Peyer's patch (tissue), 4 donors: ENCODE data around the gene DPF3.

ENCODE experiments used
- CTCF ChIP-seq, 6 experiments: fragments of 450-650 bp in 4 of 6; fragments of 200-600 bp in 2 of 6; sonication (generic) in 1 of 6; IDR thresholded peaks; one replicate each; pipeline ENCODE4 v1.5.1; 2017 to 2019; ENCODE audit warnings: antibody characterized with exemption in 6 of 6, mild to moderate bottlenecking in 3 of 6, moderate library complexity in 1 of 6
- POLR2A ChIP-seq, 2 donors: fragments of 450-650 bp; IDR thresholded peaks; one replicate each; pipeline ENCODE4 v1.5.1; 2017; ENCODE audit warnings: antibody characterized with exemption in 2 of 2, mild to moderate bottlenecking in 2 of 2, moderate library complexity in 2 of 2

GRCh38 chr14:72706485-72706884, 187.4 kb downstream of the DPF3 start:
- no peak for TF ChIP-seq CTCF (IDR thresholded peaks at IDR 0.05)
- TF ChIP-seq POLR2A (IDR thresholded peaks at IDR 0.05) = no peak
